ENCODE results near the gene PEX16. TPM values are rescaled to one million over a fixed set of nuclear protein-coding genes. Genes with fewer than 3 reads are reported as not detected.

PEX16 gene
- total RNA-seq, 1 donor from 2014 or later: 28.0 TPM

DNA sequence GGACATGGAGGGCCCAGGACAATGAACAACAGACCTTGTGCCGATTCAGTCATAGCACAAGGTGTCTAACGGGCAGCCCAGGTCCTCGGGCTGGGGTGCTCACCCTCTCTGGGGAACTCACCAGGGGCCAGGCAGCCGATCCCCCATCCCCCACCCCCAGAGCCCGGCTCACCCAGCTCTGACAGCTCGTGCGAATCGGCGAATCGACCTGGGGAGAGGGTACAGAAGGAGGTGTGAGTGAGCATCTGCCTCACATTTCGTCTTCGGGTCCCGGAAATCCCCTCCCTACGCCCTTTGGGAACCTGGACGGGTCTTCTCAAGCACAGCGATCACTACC, 423 bp downstream of the PEX16 start:
- H3K27me3 Mint-ChIP-seq: no peaks in the 10 kb centered on the region
- peak overlapping the region; percentile 95 for H3K4me3 Mint-ChIP-seq (ENCODE audit: low read depth)
- no peak for DNase-seq (ENCODE audit: low spot score, unreplicated experiment)
- H3K27ac Mint-ChIP-seq: peak overlapping the region; percentile 98
- TF ChIP-seq, protein P1, sequence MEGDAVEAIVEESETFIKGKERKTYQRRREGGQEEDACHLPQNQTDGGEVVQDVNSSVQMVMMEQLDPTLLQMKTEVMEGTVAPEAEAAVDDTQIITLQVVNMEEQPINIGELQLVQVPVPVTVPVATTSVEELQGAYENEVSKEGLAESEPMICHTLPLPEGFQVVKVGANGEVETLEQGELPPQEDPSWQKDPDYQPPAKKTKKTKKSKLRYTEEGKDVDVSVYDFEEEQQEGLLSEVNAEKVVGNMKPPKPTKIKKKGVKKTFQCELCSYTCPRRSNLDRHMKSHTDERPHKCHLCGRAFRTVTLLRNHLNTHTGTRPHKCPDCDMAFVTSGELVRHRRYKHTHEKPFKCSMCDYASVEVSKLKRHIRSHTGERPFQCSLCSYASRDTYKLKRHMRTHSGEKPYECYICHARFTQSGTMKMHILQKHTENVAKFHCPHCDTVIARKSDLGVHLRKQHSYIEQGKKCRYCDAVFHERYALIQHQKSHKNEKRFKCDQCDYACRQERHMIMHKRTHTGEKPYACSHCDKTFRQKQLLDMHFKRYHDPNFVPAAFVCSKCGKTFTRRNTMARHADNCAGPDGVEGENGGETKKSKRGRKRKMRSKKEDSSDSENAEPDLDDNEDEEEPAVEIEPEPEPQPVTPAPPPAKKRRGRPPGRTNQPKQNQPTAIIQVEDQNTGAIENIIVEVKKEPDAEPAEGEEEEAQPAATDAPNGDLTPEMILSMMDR (IDR thresholded peaks at IDR 0.05; ENCODE audit: unreplicated experiment): no peak
- peaks cover 22% of the 10 kb centered on the region for H3K4me1 Mint-ChIP-seq (ENCODE audit: low read depth)
- no peaks in the 10 kb centered on the region for H3K9me3 Mint-ChIP-seq (ENCODE audit: low read depth)
- no peaks in the 10 kb centered on the region for H3K36me3 Mint-ChIP-seq (ENCODE audit: insufficient read depth)

DNA sequence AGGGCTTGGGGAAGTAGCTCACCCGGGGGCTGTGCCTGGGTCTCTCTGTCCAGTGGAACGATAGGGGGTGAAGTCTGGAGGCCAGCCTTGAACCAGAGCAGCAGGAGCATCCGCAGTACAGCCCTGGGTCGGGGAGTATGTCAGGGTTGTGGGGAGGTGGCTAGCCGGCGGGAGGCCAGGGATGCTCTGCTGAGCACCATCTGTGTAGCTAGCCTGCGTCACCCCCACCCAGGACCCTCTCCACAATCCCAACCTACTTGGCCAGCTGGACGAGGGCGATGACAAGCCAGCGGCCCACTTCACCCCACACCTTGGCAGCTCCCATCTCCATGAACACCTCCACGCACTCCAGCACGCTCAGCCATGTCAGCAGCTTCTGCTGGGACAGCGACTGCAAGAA, 2.2 kb downstream of the PEX16 start:
- Mint-ChIP-seq H3K27ac (no peak overlapping the region), H3K27me3 (no peaks in the 10 kb centered on the region), H3K9me3 (ENCODE audit: low read depth) (no peaks in the 10 kb centered on the region), H3K36me3 (ENCODE audit: insufficient read depth) (no peaks in the 10 kb centered on the region), H3K4me3 (ENCODE audit: low read depth) (no peak overlapping the region), H3K4me1 (ENCODE audit: low read depth) (peaks cover 14% of the 10 kb centered on the region)
- TF ChIP-seq, protein P1 (IDR thresholded peaks at IDR 0.05; ENCODE audit: unreplicated experiment): no peak
- no peak for DNase-seq (ENCODE audit: low spot score, unreplicated experiment)

DNA sequence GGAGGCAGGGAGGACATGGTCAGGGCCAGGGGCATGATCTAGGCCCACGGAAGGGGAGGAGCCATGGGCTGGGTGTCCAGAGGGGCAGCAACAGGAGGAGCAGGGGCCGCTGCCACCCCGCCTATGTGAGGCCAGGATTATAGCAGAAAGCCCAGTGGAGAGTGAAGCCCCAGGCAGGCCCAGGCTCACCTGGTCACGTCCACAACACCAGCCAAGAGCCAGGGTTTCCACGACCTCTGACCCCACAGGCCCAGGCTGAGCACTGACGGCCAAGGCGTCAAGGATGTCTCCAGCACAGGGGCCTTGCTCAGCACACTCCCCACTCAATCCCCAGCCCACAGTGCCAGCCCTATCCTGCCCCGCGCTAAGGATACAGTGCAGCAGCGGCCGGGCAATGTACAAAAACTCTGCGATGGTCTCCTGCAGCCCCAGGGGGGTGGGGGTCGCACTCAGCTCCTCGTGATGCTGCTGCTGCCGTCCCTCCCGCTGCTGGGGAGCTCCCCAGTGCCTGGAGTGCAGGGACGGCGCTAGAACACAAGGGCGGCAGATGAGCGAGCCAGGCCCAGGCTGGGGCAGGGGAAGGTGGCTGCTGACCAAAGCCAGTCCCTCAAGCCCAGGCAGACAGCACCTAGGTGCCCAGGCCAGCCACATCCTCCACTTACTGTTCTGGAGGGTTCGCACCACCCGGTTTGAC, 3.6 kb downstream of the PEX16 start:
- TF ChIP-seq, protein P1 (IDR thresholded peaks at IDR 0.05; ENCODE audit: unreplicated experiment): no peak

DNA sequence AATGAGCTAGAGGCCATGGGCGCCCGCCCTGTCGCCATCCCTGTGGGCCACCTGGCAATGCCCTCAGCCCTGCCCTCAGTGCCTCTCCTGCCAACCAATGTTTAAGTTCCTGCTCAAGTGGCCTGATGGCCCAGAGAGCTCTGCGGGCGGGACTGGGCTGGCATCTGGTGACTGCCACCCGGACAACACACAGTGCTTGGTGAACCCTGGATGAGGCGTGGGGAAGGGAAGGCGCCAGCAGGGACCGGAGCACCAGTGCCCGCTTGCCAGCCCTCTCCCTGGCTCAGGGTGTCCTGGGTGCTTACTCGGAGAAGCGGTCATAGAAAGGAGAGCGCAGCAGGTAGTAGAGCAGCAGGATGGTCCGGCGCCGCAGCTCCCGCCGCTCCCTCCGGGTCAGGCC, 4.2 kb downstream of the PEX16 start:
- no peaks in the 10 kb centered on the region for H3K36me3 Mint-ChIP-seq (ENCODE audit: insufficient read depth)
- TF ChIP-seq, protein P1 (IDR thresholded peaks at IDR 0.05; ENCODE audit: unreplicated experiment): no peak
- no peaks in the 10 kb centered on the region for H3K9me3 Mint-ChIP-seq (ENCODE audit: low read depth)
- peaks cover 9% of the 10 kb centered on the region for H3K4me1 Mint-ChIP-seq (ENCODE audit: low read depth)
- H3K27me3 Mint-ChIP-seq: no peaks in the 10 kb centered on the region
- H3K4me3 Mint-ChIP-seq (ENCODE audit: low read depth): no peak overlapping the region
- DNase-seq (ENCODE audit: low spot score, unreplicated experiment): no peak
- no peak overlapping the region for H3K27ac Mint-ChIP-seq

More for the DNA sequence above, 3.6 kb downstream of the PEX16 start:
- H3K36me3 Mint-ChIP-seq (ENCODE audit: insufficient read depth): no peaks in the 10 kb centered on the region
- H3K27me3 Mint-ChIP-seq: no peaks in the 10 kb centered on the region
- no peaks in the 10 kb centered on the region for H3K9me3 Mint-ChIP-seq (ENCODE audit: low read depth)
- DNase-seq (ENCODE audit: low spot score, unreplicated experiment): no peak
- H3K4me3 Mint-ChIP-seq (ENCODE audit: low read depth): no peak overlapping the region
- no peak overlapping the region for H3K27ac Mint-ChIP-seq
- peaks cover 10% of the 10 kb centered on the region for H3K4me1 Mint-ChIP-seq (ENCODE audit: low read depth)

DNA sequence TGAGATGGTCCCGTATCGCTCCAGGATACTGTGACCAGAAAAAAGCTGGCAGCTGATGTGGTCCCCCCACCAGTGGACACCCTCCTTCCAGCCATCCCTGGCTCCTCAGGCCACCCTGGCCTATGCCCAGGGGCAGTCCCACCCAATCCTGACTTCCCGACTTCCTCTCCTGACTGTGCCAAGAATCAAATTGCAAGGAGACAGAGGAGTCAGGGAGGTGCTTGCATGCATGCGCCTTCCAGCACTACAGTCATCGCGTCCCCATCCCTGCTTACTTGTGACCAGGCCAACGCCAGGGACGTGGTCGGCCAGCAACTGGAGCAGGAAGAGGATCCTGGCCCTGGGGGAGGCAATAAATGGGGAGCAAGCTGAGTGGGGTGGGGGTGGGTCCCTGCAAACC, 7.1 kb downstream of the PEX16 start:
- Mint-ChIP-seq H3K9me3 (ENCODE audit: low read depth) (no peaks in the 10 kb centered on the region), H3K27ac (no peak overlapping the region), H3K4me1 (ENCODE audit: low read depth) (no peaks in the 10 kb centered on the region), H3K36me3 (ENCODE audit: insufficient read depth) (no peaks in the 10 kb centered on the region), H3K4me3 (ENCODE audit: low read depth) (no peak overlapping the region), H3K27me3 (no peaks in the 10 kb centered on the region)
- TF ChIP-seq, protein P1 (IDR thresholded peaks at IDR 0.05; ENCODE audit: unreplicated experiment): no peak
- DNase-seq (ENCODE audit: low spot score, unreplicated experiment): no peak

Measured in progenitor cell of endocrine pancreas (in vitro differentiated cells).